Thyroid gland (tissue), 4 donors: Measurements from ENCODE around the gene NUFIP2. TPM values are rescaled to one million over a fixed set of nuclear protein-coding genes. Genes with fewer than 3 reads are reported as not detected.
"Not testable (repeated sequence)": the region's sequence is repeated elsewhere in the genome, so short reads cannot be mapped to it uniquely, and the experiment has no call there.

Source experiments
- DNase-seq, 2 donors: peaks; one replicate each; pipeline ENCODE4 v3.0.0-alpha.2; 2019
- H3K27ac ChIP-seq, 3 donors: fragments of 200-600 bp; sonication (generic); 1 replicate in 2 of 3; 2 replicates in 1 of 3; pipeline ENCODE4 v1.5.1; 2016 to 2019; ENCODE audit warnings: mild to moderate bottlenecking in 1 of 3, moderate library complexity in 1 of 3
- H3K27me3 ChIP-seq: fragments of 200-600 bp; sonication (generic); one replicate; pipeline ENCODE4 v1.5.1; 2019
- H3K36me3 ChIP-seq, 2 donors: fragments of 200-600 bp; sonication (generic); one replicate each; pipeline ENCODE4 v1.5.1; 2016 to 2019
- H3K4me1 ChIP-seq, 2 donors: fragments of 200-600 bp; sonication (generic); one replicate each; pipeline ENCODE4 v1.5.1; 2017 to 2019
- H3K4me3 ChIP-seq, 3 donors: fragments of 200-600 bp; sonication (generic); replicated peaks in 1 of 3; 1 replicate in 2 of 3; 2 replicates in 1 of 3; pipeline ENCODE4 v1.5.1; 2016; ENCODE audit warnings: mild to moderate bottlenecking in 1 of 3
- H3K9me3 ChIP-seq: fragments of 200-600 bp; sonication (generic); one replicate; pipeline ENCODE4 v1.5.1; 2017
- CTCF ChIP-seq, 6 experiments: fragments of 200-600 bp in 3 of 6; fragments of 450-650 bp in 3 of 6; sonication (generic) in 3 of 6; IDR thresholded peaks; one replicate each; pipeline ENCODE4 v1.5.1; 2016 to 2019; ENCODE audit warnings: antibody characterized with exemption in 6 of 6, mild to moderate bottlenecking in 2 of 6, inconsistent platforms in 1 of 6, moderate library complexity in 1 of 6
- POLR2A ChIP-seq, 2 donors: fragments of 450-650 bp; IDR thresholded peaks; one replicate each; pipeline ENCODE4 v1.6.1; 2017; ENCODE audit warnings: antibody characterized with exemption in 2 of 2, mild to moderate bottlenecking in 2 of 2, moderate library complexity in 1 of 2
- WGBS, 2 donors: methylation state at CpG; one replicate each; pipeline ENCODE4 v1.1.5; 2017; 5-methylcytosine and 5-hydroxymethylcytosine counted together
- intact Hi-C: fragments of 100-400 bp; cut with DNase I; formaldehyde crosslinking; loops from one replicate; pipeline ENCODE4 v1.15.1; 2023
- total RNA-seq, 4 donors: library from RNA; depleted of rRNA; stranded (reverse); fragments of >200 nt; gene quantifications; one replicate each; pipeline ENCODE4 v1.2.3, GENCODE V29; 2016

NUFIP2 gene
- total RNA-seq, 4 donors from 2014 or later = 29.9 to 52.3 (median 41.1) TPM

GRCh38 chr17:29283496-29283895, 10.5 kb downstream of the NUFIP2 start:
- Histone ChIP-seq H3K36me3 (peaks cover 20 to 40% of the 10 kb centered on the region in 2 donors), H3K4me3 (no peak overlapping the region), H3K4me1 (peaks cover 12 to 14% of the 10 kb centered on the region in 2 donors), H3K27me3 (no peaks in the 10 kb centered on the region), H3K9me3 (no peaks in the 10 kb centered on the region), H3K27ac (no peak overlapping the region)
- 74 to 76% methylated on average over 5 of the region's 5 CpGs for WGBS, 2 donors
- TF ChIP-seq POLR2A (IDR thresholded peaks at IDR 0.05) (no peak), CTCF (IDR thresholded peaks at IDR 0.05) (no peak)
- intact Hi-C loops = no loop called here
- no peak for DNase-seq

GRCh38 chr17:29279397-29280070, 14.4 kb downstream of the NUFIP2 start:
- intact Hi-C loops = no loop called here
- peaks cover 22 to 34% of the 10 kb centered on the region in 2 donors for H3K4me1 ChIP-seq
- 97 to 98% methylated on average over 5 of the region's 5 CpGs for WGBS, 2 donors
- no peaks in the 10 kb centered on the region for H3K9me3 ChIP-seq
- H3K27ac ChIP-seq = no peak overlapping the region
- H3K36me3 ChIP-seq = peaks cover 6 to 20% of the 10 kb centered on the region in 2 donors
- no peak for DNase-seq
- TF ChIP-seq CTCF (IDR thresholded peaks at IDR 0.05) (no peak), POLR2A (IDR thresholded peaks at IDR 0.05) (no peak)
- H3K4me3 ChIP-seq = no peak overlapping the region
- no peaks in the 10 kb centered on the region for H3K27me3 ChIP-seq

- Histone ChIP-seq H3K4me1 (peaks cover 16 to 31% of the 10 kb centered on the region in 2 donors), H3K36me3 (peaks cover 6 to 23% of the 10 kb centered on the region in 2 donors), H3K9me3 (no peaks in the 10 kb centered on the region), H3K4me3 (no peak overlapping the region), H3K27ac (no peak overlapping the region), H3K27me3 (no peaks in the 10 kb centered on the region)
- TF ChIP-seq CTCF (IDR thresholded peaks at IDR 0.05) (no peak), POLR2A (IDR thresholded peaks at IDR 0.05) (no peak)
- no peak for DNase-seq
- intact Hi-C loops = no loop called here
Observed at GRCh38 chr17:29278692-29279091, 15.3 kb downstream of the NUFIP2 start.

GRCh38 chr17:29273924-29274323, 20.0 kb downstream of the NUFIP2 start:
- Histone ChIP-seq H3K36me3 (peaks cover 0 to 3% of the 10 kb centered on the region in 2 donors), H3K4me1 (peaks cover 10 to 20% of the 10 kb centered on the region in 2 donors)
- WGBS, 2 donors = 62 to 65% methylated on average over 1 of the region's 1 CpG

GRCh38 chr17:29271980-29272379, 22.0 kb downstream of the NUFIP2 start:
- H3K27ac ChIP-seq, H3K36me3 ChIP-seq, H3K27me3 ChIP-seq, intact Hi-C loops, H3K4me3 ChIP-seq, H3K9me3 ChIP-seq, DNase-seq: not testable (repeated sequence)
- peaks cover 9 to 10% of the 10 kb centered on the region in 2 donors for H3K4me1 ChIP-seq
- WGBS, 2 donors = 91 to 94% methylated on average over 9 of the region's 9 CpGs

More at GRCh38 chr17:29273924-29274323, 20.0 kb downstream of the NUFIP2 start:
- no peak for TF ChIP-seq POLR2A (IDR thresholded peaks at IDR 0.05)
- TF ChIP-seq CTCF (IDR thresholded peaks at IDR 0.05) = no peak
- DNase-seq = no peak
- Histone ChIP-seq H3K4me3 (no peak overlapping the region), H3K27me3 (no peaks in the 10 kb centered on the region), H3K27ac (no peak overlapping the region), H3K9me3 (no peaks in the 10 kb centered on the region)
- intact Hi-C loops = no loop called here
